H1 (cell line): ENCODE data around the gene TAF10. TPM values are rescaled to one million over a fixed set of nuclear protein-coding genes. Genes with fewer than 3 reads are reported as not detected.

ENCODE experiments used
- CTCF ChIA-PET: fragments of 300-600 bp; sonication (Branson Sonifier 250); formaldehyde crosslinking; loops from one replicate; lab custom pipeline; 2021; ENCODE audit not compliant: partially characterized antibody; lab: Charles Lee
- POLR2A ChIA-PET: fragments of 300-600 bp; sonication (Branson Sonifier 250); formaldehyde crosslinking; loops from one replicate; lab custom pipeline; 2021; ENCODE audit warnings: inconsistent platforms; ENCODE audit not compliant: partially characterized antibody; lab: Charles Lee
- DNase-seq, 2 experiments: peaks; one replicate each; pipeline versions ENCODE4 v3.0.0 to v3.0.0-alpha.2; 2010 to 2022; ENCODE audit warnings: low spot score in 2 of 2, low read depth in 1 of 2, mixed read lengths in 1 of 2
- FAIRE-seq: peaks from 2 replicates; lab custom pipeline; 2011; peaks lifted over from hg19 to GRCh38; lab: Jason Lieb, UNC
- H2AFZ ChIP-seq: 2 replicates; pipeline ENCODE4 v1.8.1; 2012; ENCODE audit warnings: low read length, inconsistent platforms
- H2AK5ac ChIP-seq: 2 replicates; pipeline ENCODE4 v1.6.1; 2013; ENCODE audit warnings: low read depth, low read length
- H2BK120ac ChIP-seq: replicated peaks from 2 replicates; pipeline ENCODE3; 2013; ENCODE audit warnings: low read depth, low read length, inconsistent platforms
- H2BK12ac ChIP-seq: 2 replicates; pipeline ENCODE4 v1.6.1; 2013; ENCODE audit warnings: low read depth, low read length
- H2BK15ac ChIP-seq: 2 replicates; pipeline ENCODE4 v1.6.1; 2013; ENCODE audit warnings: low read length
- H2BK20ac ChIP-seq: 2 replicates; pipeline ENCODE4 v1.6.1; 2013; ENCODE audit warnings: low read length
- H2BK5ac ChIP-seq: 2 replicates; pipeline ENCODE4 v1.6.1; 2013; ENCODE audit warnings: low read depth, low read length
- H3K14ac ChIP-seq: 2 replicates; pipeline ENCODE4 v1.6.1; 2013; ENCODE audit warnings: inconsistent platforms; ENCODE audit not compliant: insufficient read length
- H3K18ac ChIP-seq: 2 replicates; pipeline ENCODE4 v1.6.1; 2013; ENCODE audit warnings: low read length; ENCODE audit errors: extremely low read depth
- H3K23ac ChIP-seq: 2 replicates; pipeline ENCODE4 v1.6.1; 2013; ENCODE audit warnings: inconsistent platforms; ENCODE audit not compliant: insufficient read length
- H3K23me2 ChIP-seq: 2 replicates; pipeline ENCODE4 v1.6.1; 2013; ENCODE audit warnings: low read depth, low read length
- H3K27ac ChIP-seq: 2 replicates; pipeline ENCODE4 v1.6.1; 2011; ENCODE audit warnings: low read depth, low read length, inconsistent platforms
- H3K27me3 ChIP-seq, 4 experiments: replicated peaks in 1 of 4; 1 replicate in 1 of 4; 2 replicates in 3 of 4; pipeline versions ENCODE4 v1.6.1 to v1.8.1; 2011 to 2013; ENCODE audit warnings: low read length in 3 of 4, mild to moderate bottlenecking in 3 of 4, inconsistent platforms in 2 of 4, mixed read lengths in 2 of 4, moderate library complexity in 1 of 4; ENCODE audit not compliant: control insufficient read depth in 3 of 4, insufficient read depth in 3 of 4; ENCODE audit errors: extremely low read depth in 1 of 4
- H3K36me3 ChIP-seq, 4 experiments: 2 replicates each; pipeline versions ENCODE4 v1.6.1 to v1.8.1; 2011 to 2013; ENCODE audit warnings: mild to moderate bottlenecking in 4 of 4, low read length in 3 of 4, moderate library complexity in 2 of 4, control low read depth in 1 of 4, inconsistent platforms in 1 of 4; ENCODE audit not compliant: insufficient read depth in 4 of 4, control insufficient read depth in 2 of 4
- H3K4ac ChIP-seq: replicated peaks from 2 replicates; pipeline ENCODE3; 2013; ENCODE audit warnings: low read length, low read depth, mixed read lengths, inconsistent platforms; ENCODE audit not compliant: insufficient read length
- H3K4me1 ChIP-seq, 4 experiments: replicated peaks in 1 of 4; 1 replicate in 1 of 4; 2 replicates in 3 of 4; pipeline versions ENCODE4 v1.6.1 to v1.8.1; 2011 to 2013; ENCODE audit warnings: low read length in 3 of 4, inconsistent platforms in 2 of 4, mixed read lengths in 1 of 4; ENCODE audit not compliant: insufficient read depth in 4 of 4, control insufficient read depth in 3 of 4
- H3K4me2 ChIP-seq, 2 experiments: 2 replicates each; pipeline versions ENCODE4 v1.6.1 to v1.8.1; 2011 to 2013; ENCODE audit warnings: low read depth in 2 of 2, low read length in 2 of 2, control low read depth in 1 of 2, inconsistent platforms in 1 of 2, mild to moderate bottlenecking in 1 of 2; ENCODE audit not compliant: insufficient read depth in 1 of 2
- H3K4me3 ChIP-seq, 4 experiments: fragments of 200-600, 300-600 bp in 1 of 4; sonication (generic), shearing (Covaris generic), sonication (Bioruptor Twin) in 1 of 4; 2 replicates each; pipeline versions ENCODE4 v1.5.1 to v1.8.1; 2011 to 2016; ENCODE audit warnings: low read length in 4 of 4, low read depth in 3 of 4, control low read depth in 2 of 4, inconsistent platforms in 2 of 4, mild to moderate bottlenecking in 2 of 4, mixed read lengths in 1 of 4, moderate library complexity in 1 of 4; ENCODE audit not compliant: insufficient read depth in 2 of 4; ENCODE audit errors: extremely low read depth in 1 of 4
- H3K56ac ChIP-seq: replicated peaks from 2 replicates; pipeline ENCODE3; 2013; ENCODE audit warnings: low read depth, mild to moderate bottlenecking, mixed read lengths, low read length, inconsistent platforms; ENCODE audit not compliant: insufficient read length
- H3K79me1 ChIP-seq: 2 replicates; pipeline ENCODE4 v1.6.1; 2013; ENCODE audit warnings: low read depth, low read length, control low read depth
- H3K79me2 ChIP-seq, 2 experiments: 2 replicates each; pipeline versions ENCODE4 v1.6.1 to v1.8.1; 2012 to 2013; ENCODE audit warnings: low read length in 2 of 2, mild to moderate bottlenecking in 2 of 2, inconsistent platforms in 1 of 2; ENCODE audit not compliant: insufficient read depth in 2 of 2, control insufficient read depth in 1 of 2
- H3K9ac ChIP-seq, 4 experiments: replicated peaks in 1 of 4; 1 replicate in 1 of 4; 2 replicates in 3 of 4; pipeline versions ENCODE4 v1.6.1 to v1.8.1; 2011 to 2013; ENCODE audit warnings: low read depth in 3 of 4, low read length in 3 of 4, control low read depth in 2 of 4, mild to moderate bottlenecking in 2 of 4, moderate library complexity in 2 of 4, inconsistent platforms in 1 of 4; ENCODE audit errors: extremely low read depth in 1 of 4
- H3K9me3 ChIP-seq, 2 experiments: 2 replicates each; pipeline versions ENCODE4 v1.6.1 to v1.8.1; 2012 to 2013; ENCODE audit warnings: mild to moderate bottlenecking in 2 of 2, moderate library complexity in 2 of 2, control low read depth in 1 of 2, inconsistent platforms in 1 of 2, low read depth in 1 of 2, low read length in 1 of 2, mixed read lengths in 1 of 2; ENCODE audit not compliant: insufficient read depth in 2 of 2
- H4K20me1 ChIP-seq, 2 experiments: replicated peaks in 1 of 2; 2 replicates each; pipeline versions ENCODE3 to v1.8.1; 2011 to 2013; ENCODE audit warnings: inconsistent platforms in 2 of 2, low read length in 2 of 2, mild to moderate bottlenecking in 1 of 2; ENCODE audit not compliant: insufficient read depth in 2 of 2, control insufficient read depth in 1 of 2
- H4K5ac ChIP-seq: 2 replicates; pipeline ENCODE4 v1.6.1; 2013; ENCODE audit warnings: low read length, low read depth, mixed read lengths, inconsistent platforms; ENCODE audit not compliant: insufficient read length
- H4K8ac ChIP-seq: 2 replicates; pipeline ENCODE4 v1.8.0; 2013; ENCODE audit warnings: mild to moderate bottlenecking, moderate library complexity, low read length, inconsistent platforms; ENCODE audit not compliant: insufficient read depth; ENCODE audit errors: extremely low read depth
- H4K91ac ChIP-seq: replicated peaks from 2 replicates; pipeline ENCODE3; 2013; ENCODE audit warnings: low read length, mixed read lengths, inconsistent platforms; ENCODE audit not compliant: insufficient read length
- BRCA1 ChIP-seq: IDR thresholded peaks from 2 replicates; pipeline ENCODE4 v1.6.1; 2012; ENCODE audit warnings: low read depth, low read length, improper control_type of control experiment
- CHD1 ChIP-seq: IDR thresholded peaks from 2 replicates; pipeline ENCODE4 v1.6.1; 2012; ENCODE audit warnings: low read depth, low read length, improper control_type of control experiment
- E2F6 ChIP-seq: IDR thresholded peaks from 2 replicates; pipeline ENCODE4 v1.6.1; 2012; ENCODE audit warnings: inconsistent platforms
- EGR1 ChIP-seq: IDR thresholded peaks from 2 replicates; pipeline ENCODE4 v1.6.1; 2011; ENCODE audit warnings: low read depth, low read length, borderline replicate concordance
- HDAC2 ChIP-seq, 2 experiments: fragments of 300-600 bp in 1 of 2; sonication (generic) in 1 of 2; IDR thresholded peaks; 2 replicates each; pipeline ENCODE4 v1.6.1; 2011 to 2012; ENCODE audit warnings: low read depth in 2 of 2, low read length in 2 of 2, mild to moderate bottlenecking in 2 of 2, moderate library complexity in 2 of 2, borderline replicate concordance in 1 of 2, inconsistent platforms in 1 of 2
- PHF8 ChIP-seq: fragments of 200-600 bp; sonication (generic); conservative IDR thresholded peaks from 2 replicates; pipeline ENCODE4 v1.7.1; 2012; ENCODE audit warnings: low read depth, mild to moderate bottlenecking, inconsistent platforms, low read length, moderate library complexity
- RAD21 ChIP-seq, 2 experiments: IDR thresholded peaks in 1 of 2; conservative IDR thresholded peaks in 1 of 2; 2 replicates each; pipeline ENCODE4 v1.6.1; 2011; ENCODE audit warnings: low read depth in 2 of 2, low read length in 2 of 2, improper control_type of control experiment in 1 of 2, inconsistent platforms in 1 of 2, mild to moderate bottlenecking in 1 of 2, moderate library complexity in 1 of 2
- RFX5 ChIP-seq: IDR thresholded peaks from 2 replicates; pipeline ENCODE4 v1.6.1; 2011; ENCODE audit warnings: low read depth, low read length, improper control_type of control experiment, borderline replicate concordance
- SIX5 ChIP-seq: IDR thresholded peaks from 2 replicates; pipeline ENCODE4 v1.6.1; 2011; ENCODE audit warnings: mild to moderate bottlenecking, low read depth, low read length
- SUZ12 ChIP-seq: fragments of 200-600 bp; sonication (generic); IDR thresholded peaks from 2 replicates; pipeline ENCODE4 v1.6.1; 2012; ENCODE audit warnings: mild to moderate bottlenecking, inconsistent platforms, low read length, moderate library complexity, mixed read lengths
- TEAD4 ChIP-seq: IDR thresholded peaks from 2 replicates; pipeline ENCODE4 v1.6.1; 2012; ENCODE audit warnings: low read depth, low read length, inconsistent platforms, mixed read lengths
- ZNF274 ChIP-seq: IDR thresholded peaks from 2 replicates; pipeline ENCODE4 v1.7.0; 2012; ENCODE audit warnings: low read length, borderline replicate concordance; ENCODE audit errors: extremely low read depth
- WGBS, 2 experiments: shearing (Covaris generic) in 1 of 2; methylation state at CpG; one replicate each; pipeline versions ENCODE4 v1.1.6 to v1.1.7; 2013 to 2015; ENCODE audit warnings: low lambda C conversion rate in 2 of 2, mixed read lengths in 2 of 2, inconsistent platforms in 1 of 2, low coverage in 1 of 2, missing lambda C conversion rate in 1 of 2; ENCODE audit not compliant: insufficient replicate concordance in 2 of 2, insufficient coverage in 1 of 2, insufficient read length in 1 of 2; ENCODE audit errors: extremely low coverage in 1 of 2, missing lambda C conversion rate in 1 of 2; 5-methylcytosine and 5-hydroxymethylcytosine counted together
- polyA plus RNA-seq, 7 experiments: library from polyadenylated mRNA; depleted of rRNA in 3 of 7; stranded (reverse) in 5 of 7; unstranded in 2 of 7; fragments of >200 nt in 5 of 7; fragments of 200-250 nt in 2 of 7; gene quantifications; 1 replicate in 5 of 7; 2 replicates in 1 of 7; 4 replicates in 1 of 7; pipeline versions ENCODE4 v1.2.1 to v1.2.3, GENCODE V29; 2011 to 2013; ENCODE audit warnings: missing spikeins in 2 of 7, mixed read lengths in 2 of 7
- total RNA-seq: library from RNA; stranded (reverse); fragmentation: NEBNext Ultra II Directional; extraction: Animal tissue kit (Norgen Biotek cat#: 25700); gene quantifications from 2 replicates; pipeline ENCODE4 v1.2.1, GENCODE V29; 2021
- TF ChIP-seq, protein P1 (sequence below): IDR thresholded peaks from 2 replicates; pipeline ENCODE4 v1.6.1; 2011; ENCODE audit warnings: low read depth, mild to moderate bottlenecking, low read length; ENCODE audit not compliant: insufficient read depth

Gene TAF10
- total and polyA plus RNA-seq, 2 of the 8 experiments (the other 6 are each of a cell fraction or from before 2014, with no cell fraction given): 128 to 213 TPM

- no peak overlapping the region for H2BK15ac ChIP-seq
- no peak for FAIRE-seq
- no peak for TF ChIP-seq SUZ12
- TF ChIP-seq TEAD4: no peak
- TF ChIP-seq HDAC2 (IDR thresholded peaks at IDR 0.05; ENCODE audit: borderline replicate concordance in 1 of 2, low read depth in 2 of 2, low read length in 2 of 2): no peak
- no peak for TF ChIP-seq BRCA1
- no peak for TF ChIP-seq PHF8
- TF ChIP-seq RAD21 (IDR thresholded peaks at IDR 0.05 in 1 of 2, conservative IDR thresholded peaks at IDR 0.05 in 1 of 2; ENCODE audit: low read depth in 2 of 2, low read length in 2 of 2): no peak
- TF ChIP-seq, protein P1, sequence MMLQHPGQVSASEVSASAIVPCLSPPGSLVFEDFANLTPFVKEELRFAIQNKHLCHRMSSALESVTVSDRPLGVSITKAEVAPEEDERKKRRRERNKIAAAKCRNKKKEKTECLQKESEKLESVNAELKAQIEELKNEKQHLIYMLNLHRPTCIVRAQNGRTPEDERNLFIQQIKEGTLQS: no peak
- no peak for TF ChIP-seq RFX5
- no peak for TF ChIP-seq CHD1
- TF ChIP-seq SIX5: no peak
- no peak for TF ChIP-seq ZNF274
- TF ChIP-seq EGR1: no peak
- TF ChIP-seq E2F6: no peak
These were observed 50.7 kb downstream of the TAF10 start for GRCh38 chr11:6561288-6561687.

More at GRCh38 chr11:6561288-6561687, 50.7 kb downstream of the TAF10 start:
- Histone ChIP-seq H3K4ac (no peak overlapping the region), H4K91ac (no peak overlapping the region), H2BK20ac (no peak overlapping the region), H3K56ac (no peak overlapping the region), H4K8ac (no peak overlapping the region), H3K14ac (no peak overlapping the region), H3K4me2 (no peak overlapping the region), H3K4me3 (no peak overlapping the region), H4K5ac (no peak overlapping the region), H2BK12ac (no peak overlapping the region), H3K79me1 (no peaks in the 10 kb centered on the region), H3K4me1 (peaks cover 0 to 6% (median 2%) of the 10 kb centered on the region in 4 experiments; a peak in 3 of 7 replicates), H2AK5ac (no peak overlapping the region), H3K9me3 (no peaks in the 10 kb centered on the region), H3K18ac (no peak overlapping the region), H3K23ac (no peak overlapping the region), H3K79me2 (no peaks in the 10 kb centered on the region), H4K20me1 (no peaks in the 10 kb centered on the region), H2BK5ac (no peak overlapping the region), H3K27ac (no peak overlapping the region), H2BK120ac (no peak overlapping the region), H2AFZ (no peak overlapping the region), H3K9ac (no peak overlapping the region), H3K23me2 (no peaks in the 10 kb centered on the region), H3K36me3 (no peaks in the 10 kb centered on the region), H3K27me3 (peaks cover 0 to 2% (median 0%) of the 10 kb centered on the region in 4 experiments; a peak in 1 of 7 replicates)
- WGBS, 2 experiments: 89% methylated on average over 3 of the region's 3 CpGs; no CpG with 5 or more reads in 1 of the 2 experiments
- POLR2A ChIA-PET: no interaction called here
- no peak for DNase-seq
- CTCF ChIA-PET: interaction anchor here (0.8 to 1.7 kb wide), 5 partner anchors 10 to 182 kb away, joined by 3 to 6 read pairs (median 3); no protein-coding TSS in a partner anchor
